Ovary (tissue), 3 donors: Measurements from ENCODE around the gene TRMT61A.

Experiments used
- EP300 ChIP-seq: sonication (generic); formaldehyde crosslinking; IDR thresholded peaks from one replicate; pipeline ENCODE4 v1.6.1; 2017; ENCODE audit warnings: antibody characterized with exemption
- POLR2A ChIP-seq: fragments of 450-650 bp; IDR thresholded peaks from one replicate; pipeline ENCODE4 v1.6.1; 2017; ENCODE audit warnings: antibody characterized with exemption, mild to moderate bottlenecking, moderate library complexity
- TF ChIP-seq, protein P1 (sequence below), 3 donors: fragments of 450-650 bp in 2 of 3; fragments of 200-600 bp in 1 of 3; IDR thresholded peaks; one replicate each; pipeline versions ENCODE4 v1.5.1 to v1.8.0; 2016 to 2022; ENCODE audit warnings: antibody characterized with exemption in 3 of 3, mild to moderate bottlenecking in 1 of 3
- donor health status: DM: no; HTN: no; CAD: no.

DNA sequence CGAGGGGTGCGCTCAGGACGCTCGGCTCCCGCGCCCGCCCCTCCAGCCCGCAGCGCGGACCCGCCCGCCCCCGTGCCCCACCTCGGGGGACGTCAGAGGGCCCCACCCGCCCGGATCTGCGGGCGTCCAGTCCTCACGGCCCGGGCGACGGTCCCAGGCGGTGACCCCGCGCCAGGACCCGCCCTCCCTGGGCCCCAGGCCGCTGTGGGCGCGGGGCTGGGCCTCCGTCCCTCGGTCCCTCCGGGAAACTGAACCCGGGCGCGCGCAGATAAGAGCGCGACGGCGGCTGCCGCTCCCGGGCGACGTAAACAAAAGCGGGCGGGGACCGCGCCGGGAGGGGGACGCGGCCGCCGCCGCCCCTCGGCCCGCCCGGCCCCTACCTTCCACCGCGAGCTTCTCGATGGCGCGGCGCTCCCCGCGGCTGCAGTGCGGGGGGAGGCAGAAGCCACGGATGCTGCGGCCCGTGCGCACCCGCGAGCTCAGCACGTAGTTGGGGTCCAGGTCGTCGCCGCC lies 7.5 kb upstream of the TRMT61A start:
- TF ChIP-seq, protein P1, sequence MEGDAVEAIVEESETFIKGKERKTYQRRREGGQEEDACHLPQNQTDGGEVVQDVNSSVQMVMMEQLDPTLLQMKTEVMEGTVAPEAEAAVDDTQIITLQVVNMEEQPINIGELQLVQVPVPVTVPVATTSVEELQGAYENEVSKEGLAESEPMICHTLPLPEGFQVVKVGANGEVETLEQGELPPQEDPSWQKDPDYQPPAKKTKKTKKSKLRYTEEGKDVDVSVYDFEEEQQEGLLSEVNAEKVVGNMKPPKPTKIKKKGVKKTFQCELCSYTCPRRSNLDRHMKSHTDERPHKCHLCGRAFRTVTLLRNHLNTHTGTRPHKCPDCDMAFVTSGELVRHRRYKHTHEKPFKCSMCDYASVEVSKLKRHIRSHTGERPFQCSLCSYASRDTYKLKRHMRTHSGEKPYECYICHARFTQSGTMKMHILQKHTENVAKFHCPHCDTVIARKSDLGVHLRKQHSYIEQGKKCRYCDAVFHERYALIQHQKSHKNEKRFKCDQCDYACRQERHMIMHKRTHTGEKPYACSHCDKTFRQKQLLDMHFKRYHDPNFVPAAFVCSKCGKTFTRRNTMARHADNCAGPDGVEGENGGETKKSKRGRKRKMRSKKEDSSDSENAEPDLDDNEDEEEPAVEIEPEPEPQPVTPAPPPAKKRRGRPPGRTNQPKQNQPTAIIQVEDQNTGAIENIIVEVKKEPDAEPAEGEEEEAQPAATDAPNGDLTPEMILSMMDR (IDR thresholded peaks at IDR 0.05): no peak
- TF ChIP-seq POLR2A: no peak
- TF ChIP-seq EP300: no peak
